ENCODE results near the gene CFDP1.
"Not testable (repeated sequence)": the region's sequence is repeated elsewhere in the genome, so short reads cannot be mapped to it uniquely, and the experiment has no call there.

The CFDP1 gene

GRCh38 chr16:75288181-75288580, 145.1 kb downstream of the CFDP1 start:
- DNase-seq, result no peak

- DNase-seq, result no peak
These were observed 145.6 kb downstream of the CFDP1 start for GRCh38 chr16:75287708-75288107.

- DNase-seq, result no peak
These were observed 146.9 kb downstream of the CFDP1 start for GRCh38 chr16:75286389-75286788.

- no peak for DNase-seq
These were observed 150.6 kb downstream of the CFDP1 start for GRCh38 chr16:75282466-75283281.

GRCh38 chr16:75281826-75282225, 151.5 kb downstream of the CFDP1 start:
- no peak for DNase-seq

- DNase-seq, result not testable (repeated sequence)
These were observed 152.3 kb downstream of the CFDP1 start for GRCh38 chr16:75281009-75281408.

- no peak for DNase-seq
These were observed 152.9 kb downstream of the CFDP1 start for GRCh38 chr16:75280331-75280804.

GRCh38 chr16:75279305-75279704, 154.0 kb downstream of the CFDP1 start:
- no peak for DNase-seq

- DNase-seq, result no peak
These were observed 160.0 kb downstream of the CFDP1 start for GRCh38 chr16:75273054-75273925.

GRCh38 chr16:75272629-75273028, 160.7 kb downstream of the CFDP1 start:
- DNase-seq, result not testable (repeated sequence)

- no peak for DNase-seq
These were observed 161.2 kb downstream of the CFDP1 start for GRCh38 chr16:75272097-75272551.

- DNase-seq, result no peak
These were observed 161.7 kb downstream of the CFDP1 start for GRCh38 chr16:75271441-75272096.

- not testable (repeated sequence) for DNase-seq
These were observed 163.9 kb downstream of the CFDP1 start for GRCh38 chr16:75269358-75269757.

- no peak for DNase-seq
These were observed 165.6 kb downstream of the CFDP1 start for GRCh38 chr16:75267631-75268264.

- DNase-seq, result no peak
These were observed 166.3 kb downstream of the CFDP1 start for GRCh38 chr16:75266738-75267630.

GRCh38 chr16:75265911-75266701, 167.2 kb downstream of the CFDP1 start:
- no peak for DNase-seq

- DNase-seq, result no peak
These were observed 168.0 kb downstream of the CFDP1 start for GRCh38 chr16:75264999-75265910.

GRCh38 chr16:75264457-75264998, 168.8 kb downstream of the CFDP1 start:
- no peak for DNase-seq

GRCh38 chr16:75263963-75264445, 169.3 kb downstream of the CFDP1 start:
- DNase-seq, result no peak

Data from activated CD4-positive, alpha-beta T cell treated with anti-CD3 and anti-CD28 coated beads, Interleukin-2, amount 50 U/mL, for 4 hours (primary cell).